Psoas muscle (tissue), 8 donors: Measurements from ENCODE around the gene ING3. TPM values are rescaled to one million over a fixed set of nuclear protein-coding genes. Genes with fewer than 3 reads are reported as not detected.
"Not testable (repeated sequence)": the region's sequence is repeated elsewhere in the genome, so short reads cannot be mapped to it uniquely, and the experiment has no call there.

Experiments
- ATAC-seq, 4 donors: fragments of 200-7000 bp; cut with Tn5 transposase; one replicate each; pipeline ENCODE4 v1.9.1; 2020; ENCODE audit warnings: moderate library complexity in 3 of 4, mild to moderate bottlenecking in 2 of 4
- DNase-seq, 2 donors: peaks; one replicate each; pipeline ENCODE4 v3.0.0-alpha.2; 2020
- H3K27ac ChIP-seq: fragments of 200-600 bp; one replicate; pipeline ENCODE4 v1.8.0; 2022
- H3K27me3 ChIP-seq, 3 donors: fragments of 200-600 bp in 1 of 3; one replicate each; pipeline versions ENCODE4 v1.6.1 to v1.8.0; 2013 to 2022; ENCODE audit warnings: low read length in 2 of 3, mild to moderate bottlenecking in 2 of 3, moderate library complexity in 1 of 3; ENCODE audit not compliant: insufficient read depth in 3 of 3
- H3K36me3 ChIP-seq, 2 donors: fragments of 200-600 bp in 1 of 2; one replicate each; pipeline versions ENCODE4 v1.6.1 to v1.8.0; 2013 to 2022; ENCODE audit warnings: low read depth in 1 of 2, mild to moderate bottlenecking in 1 of 2, moderate library complexity in 1 of 2; ENCODE audit not compliant: insufficient read depth in 1 of 2
- H3K4me1 ChIP-seq: fragments of 200-600 bp; one replicate; pipeline ENCODE4 v1.8.0; 2022
- H3K4me3 ChIP-seq: fragments of 200-600 bp; one replicate; pipeline ENCODE4 v1.8.0; 2022; ENCODE audit warnings: mild to moderate bottlenecking
- H3K9me3 ChIP-seq: fragments of 200-600 bp; one replicate; pipeline ENCODE4 v1.8.0; 2022
- WGBS, 3 donors: extraction: QIAGEN DNeasy Blood & Tissue Kit; methylation state at CpG; one replicate each; pipeline versions ENCODE4 v1.1.6 to v1.1.7; 2013; 5-methylcytosine and 5-hydroxymethylcytosine counted together
- intact Hi-C, 2 donors: fragments of 100-400 bp; cut with DNase I; formaldehyde crosslinking; loops; one replicate each; pipeline versions ENCODE4 v1.11.0 to v1.14.2; 2022
- polyA plus RNA-seq, 3 donors: library from polyadenylated mRNA; stranded (reverse); fragments of 200-250 nt; gene quantifications; one replicate each; pipeline ENCODE4 v1.2.3, GENCODE V29; 2013
- total RNA-seq, 4 donors: library from RNA; stranded (reverse); fragmentation: NEBNext Ultra II Directional in 2 of 4; extraction: Animal tissue kit (Norgen Biotek cat#: 25700) in 2 of 4; gene quantifications; one replicate each; pipeline versions ENCODE4 v1.2.1 to v1.2.4, GENCODE V29; 2021 to 2023
- TF ChIP-seq, protein P1 (sequence below): fragments of 200-600 bp; IDR thresholded peaks from one replicate; pipeline ENCODE4 v1.8.0; 2022; ENCODE audit warnings: antibody characterized with exemption
- donor health status: healthy with polysubstance abuse.
- donor health status: DM: no; HTN: no; CAD: no; lungs with moderate emphysema.
- donor health status: Bipolar disorder and iron deficiency.
- donor health status: healthy.
- donor health status: DM: yes; HTN: yes; CAD: no.
- donor health status: DM: no; HTN: no; CAD: no.
- donor health status: DM: no; HTN: no; CAD: no.
- donor health status: DM: yes; HTN: yes; CAD: no.

Gene ING3
- total and polyA plus RNA-seq, 7 donors = 5.5 to 10.1 (median 8.3) TPM

DNA sequence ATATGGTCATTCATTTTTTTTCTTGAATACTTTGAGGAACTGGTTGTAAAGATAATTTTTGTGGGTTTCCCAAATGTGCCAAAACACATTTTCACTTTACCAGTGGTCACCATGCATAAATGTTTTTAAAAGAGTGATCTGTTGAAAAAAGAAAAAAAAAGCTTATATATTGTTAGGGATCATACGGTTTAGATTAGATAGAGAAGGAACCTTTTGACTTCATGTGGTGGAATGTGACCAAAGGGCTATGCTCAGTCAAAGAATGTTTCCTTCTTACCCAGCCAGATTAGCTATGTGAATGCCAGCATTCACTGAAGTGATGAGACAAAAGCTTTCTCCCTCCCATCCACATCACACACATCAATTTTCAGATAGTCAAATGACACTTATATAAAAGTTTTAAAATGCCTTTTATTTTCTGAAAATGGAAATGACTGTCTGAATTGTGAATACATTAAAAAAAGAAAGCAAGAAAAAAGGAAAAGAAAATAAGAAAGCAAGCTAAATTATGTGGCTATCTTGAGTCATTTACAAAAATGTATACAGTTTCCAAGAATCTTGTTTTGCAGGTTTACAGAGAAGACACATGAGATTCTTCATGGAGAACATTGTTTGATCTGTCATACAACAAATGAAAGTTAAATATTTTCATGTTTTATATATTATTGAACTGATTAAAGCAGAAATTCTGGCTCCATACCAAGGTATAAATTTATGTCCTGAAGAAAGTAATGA lies 29.4 kb downstream of the ING3 start:
- WGBS, 3 donors = 21 to 23% (median 21%) methylated on average over 1 of the region's 1 CpG
- ATAC-seq = no peak
- no peaks in the 10 kb centered on the region for H3K9me3 ChIP-seq
- TF ChIP-seq, protein P1, sequence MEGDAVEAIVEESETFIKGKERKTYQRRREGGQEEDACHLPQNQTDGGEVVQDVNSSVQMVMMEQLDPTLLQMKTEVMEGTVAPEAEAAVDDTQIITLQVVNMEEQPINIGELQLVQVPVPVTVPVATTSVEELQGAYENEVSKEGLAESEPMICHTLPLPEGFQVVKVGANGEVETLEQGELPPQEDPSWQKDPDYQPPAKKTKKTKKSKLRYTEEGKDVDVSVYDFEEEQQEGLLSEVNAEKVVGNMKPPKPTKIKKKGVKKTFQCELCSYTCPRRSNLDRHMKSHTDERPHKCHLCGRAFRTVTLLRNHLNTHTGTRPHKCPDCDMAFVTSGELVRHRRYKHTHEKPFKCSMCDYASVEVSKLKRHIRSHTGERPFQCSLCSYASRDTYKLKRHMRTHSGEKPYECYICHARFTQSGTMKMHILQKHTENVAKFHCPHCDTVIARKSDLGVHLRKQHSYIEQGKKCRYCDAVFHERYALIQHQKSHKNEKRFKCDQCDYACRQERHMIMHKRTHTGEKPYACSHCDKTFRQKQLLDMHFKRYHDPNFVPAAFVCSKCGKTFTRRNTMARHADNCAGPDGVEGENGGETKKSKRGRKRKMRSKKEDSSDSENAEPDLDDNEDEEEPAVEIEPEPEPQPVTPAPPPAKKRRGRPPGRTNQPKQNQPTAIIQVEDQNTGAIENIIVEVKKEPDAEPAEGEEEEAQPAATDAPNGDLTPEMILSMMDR = no peak
- peaks cover 0 to 27% of the 10 kb centered on the region in 2 donors for H3K36me3 ChIP-seq
- no peaks in the 10 kb centered on the region for H3K4me1 ChIP-seq
- intact Hi-C loops = no loop called here
- H3K4me3 ChIP-seq = no peak overlapping the region
- no peak overlapping the region for H3K27ac ChIP-seq
- H3K27me3 ChIP-seq = no peaks in the 10 kb centered on the region
- DNase-seq = no peak

DNA sequence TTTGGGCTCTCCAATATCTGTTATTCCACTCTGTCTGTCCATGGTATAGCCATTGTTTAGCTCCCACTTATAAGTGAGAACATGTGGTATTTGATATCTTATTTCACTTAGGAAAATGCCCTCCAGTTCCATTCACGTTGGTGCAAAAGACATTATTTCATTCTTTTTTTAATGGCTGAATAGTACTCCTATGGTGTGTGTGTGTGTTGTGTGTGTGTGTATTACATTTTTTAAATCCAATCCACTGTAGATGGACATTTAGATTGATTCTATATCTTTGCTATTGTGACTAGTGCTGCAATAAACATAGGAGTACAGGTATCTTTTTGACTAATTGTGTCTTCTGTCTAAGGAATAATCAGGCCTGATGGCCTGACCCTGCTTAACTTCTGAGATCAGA lies 30.5 kb downstream of the ING3 start:
- ATAC-seq = no peak
- no peaks in the 10 kb centered on the region for H3K9me3 ChIP-seq
- no peak overlapping the region for H3K4me3 ChIP-seq
- WGBS, 3 donors = 52 to 63% (median 56%) methylated on average over 1 of the region's 1 CpG
- no peaks in the 10 kb centered on the region for H3K27me3 ChIP-seq
- intact Hi-C loops = no loop called here
- TF ChIP-seq, protein P1 = no peak
- no peak overlapping the region for H3K27ac ChIP-seq
- H3K36me3 ChIP-seq = peaks cover 0 to 15% of the 10 kb centered on the region in 2 donors
- H3K4me1 ChIP-seq = no peaks in the 10 kb centered on the region
- DNase-seq = no peak

DNA sequence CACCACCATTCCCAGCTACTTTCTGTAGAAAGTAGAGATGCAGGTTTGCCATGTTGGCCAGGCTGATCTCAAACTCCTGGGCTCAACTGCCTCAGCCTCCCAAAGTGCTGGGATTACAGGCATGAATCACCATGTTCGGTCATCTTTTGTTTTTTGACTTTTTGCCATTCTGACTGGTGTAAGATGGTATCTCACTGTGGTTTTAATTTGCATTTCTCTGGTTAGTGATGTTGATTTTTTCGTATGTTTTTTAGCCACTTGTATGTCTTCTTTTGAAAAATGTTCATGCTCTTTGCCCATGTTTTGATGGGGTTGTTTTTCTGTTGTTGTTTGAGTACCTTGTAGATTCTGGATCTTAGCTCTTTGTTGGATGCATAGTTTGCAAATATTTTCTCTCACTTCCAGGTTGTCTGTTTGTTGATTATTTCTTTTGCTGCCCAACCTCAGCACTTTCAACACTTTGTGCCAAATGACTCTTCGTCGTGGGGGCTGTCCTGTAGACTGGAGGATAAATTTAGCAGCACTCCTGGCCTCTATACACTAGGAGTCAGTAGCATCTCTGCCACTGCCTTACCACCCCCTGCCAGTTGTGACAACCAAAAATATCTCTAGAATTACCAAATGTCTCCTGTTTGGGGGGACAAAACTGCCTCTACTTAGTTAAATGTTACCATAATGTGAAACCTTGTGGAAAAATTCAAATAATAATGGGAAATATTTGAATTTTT lies 31.5 kb downstream of the ING3 start:
- Histone ChIP-seq H3K27me3 (no peaks in the 10 kb centered on the region), H3K36me3 (peaks cover 0 to 7% of the 10 kb centered on the region in 2 donors), H3K4me1 (no peaks in the 10 kb centered on the region), H3K27ac (no peak overlapping the region), H3K4me3 (no peak overlapping the region), H3K9me3 (no peaks in the 10 kb centered on the region)
- intact Hi-C loops = no loop called here
- no peak for DNase-seq
- WGBS, 3 donors = 48 to 59% (median 57%) methylated on average over 4 of the region's 4 CpGs
- no peak for ATAC-seq
- TF ChIP-seq, protein P1 = no peak

DNA sequence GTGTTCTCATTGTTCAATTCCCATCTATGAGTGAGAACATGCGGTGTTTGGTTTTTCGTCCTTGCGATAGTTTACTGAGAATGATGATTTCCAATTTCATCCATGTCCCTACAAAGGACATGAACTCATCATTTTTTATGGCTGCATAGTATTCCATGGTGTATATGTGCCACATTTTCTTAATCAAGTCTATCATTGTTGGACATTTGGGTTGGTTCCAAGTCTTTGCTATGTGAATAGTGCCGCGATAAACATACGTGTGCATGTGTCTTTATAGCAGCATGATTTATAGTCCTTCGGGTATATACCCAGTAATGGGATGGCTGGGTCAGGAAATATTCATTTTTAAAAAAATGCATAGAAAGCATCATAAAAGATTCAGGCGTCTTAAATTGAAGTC lies 33.0 kb downstream of the ING3 start:
- intact Hi-C loops, H3K4me1 ChIP-seq, DNase-seq, H3K27ac ChIP-seq, ATAC-seq, H3K36me3 ChIP-seq, H3K9me3 ChIP-seq, H3K4me3 ChIP-seq, H3K27me3 ChIP-seq: not testable (repeated sequence)
- WGBS, 3 donors = 95 to 97% (median 96%) methylated on average over 5 of the region's 8 CpGs

DNA sequence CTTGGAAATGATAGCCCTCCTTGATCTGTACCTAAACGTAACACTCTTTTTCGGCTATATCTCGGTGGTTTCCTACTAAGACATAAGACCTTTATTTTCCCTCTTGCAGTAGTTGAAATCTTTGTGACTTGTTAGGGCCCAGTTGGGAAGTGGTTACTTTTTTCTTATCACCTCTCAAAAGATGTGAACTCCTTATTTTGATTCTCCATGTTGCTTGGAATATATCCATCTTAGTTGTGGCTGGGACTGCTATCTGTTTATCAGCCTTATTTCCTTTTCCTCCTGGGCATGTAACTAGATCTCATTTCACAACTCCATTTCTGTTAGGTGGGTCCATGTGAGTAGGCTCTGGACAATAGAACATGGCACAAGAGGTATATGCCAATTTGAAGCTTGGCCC lies 33.8 kb downstream of the ING3 start:
- no peak overlapping the region for H3K4me3 ChIP-seq
- H3K36me3 ChIP-seq = no peaks in the 10 kb centered on the region
- no peaks in the 10 kb centered on the region for H3K9me3 ChIP-seq
- TF ChIP-seq, protein P1 = no peak
- no peak overlapping the region for H3K27ac ChIP-seq
- 94 to 99% (median 97%) methylated on average over 3 of the region's 3 CpGs for WGBS, 3 donors
- ATAC-seq (no peak), DNase-seq (no peak)
- intact Hi-C loops = no loop called here
- no peaks in the 10 kb centered on the region for H3K4me1 ChIP-seq
- H3K27me3 ChIP-seq = no peaks in the 10 kb centered on the region
